Uterus (tissue), 4 donors: ENCODE data around the gene DDX23. TPM values are rescaled to one million over a fixed set of nuclear protein-coding genes. Genes with fewer than 3 reads are reported as not detected.
"Not testable (repeated sequence)": the region's sequence is repeated elsewhere in the genome, so short reads cannot be mapped to it uniquely, and the experiment has no call there.

Experiments
- DNase-seq, 2 donors: peaks; one replicate each; pipeline ENCODE4 v3.0.0-alpha.2; 2019 to 2020
- H3K27ac ChIP-seq, 2 donors: fragments of 200-600 bp; sonication (generic); 1 replicate in 1 of 2; 2 replicates in 1 of 2; pipeline ENCODE4 v1.5.1; 2016 to 2018
- H3K27me3 ChIP-seq, 2 donors: fragments of 200-600 bp; sonication (generic); one replicate each; pipeline ENCODE4 v1.5.1; 2018 to 2019; ENCODE audit warnings: control low read depth in 1 of 2
- H3K36me3 ChIP-seq, 2 donors: fragments of 200-600 bp; sonication (generic); one replicate each; pipeline ENCODE4 v1.5.1; 2019; ENCODE audit warnings: control low read depth in 1 of 2
- H3K4me1 ChIP-seq, 2 donors: fragments of 200-600 bp; sonication (generic); one replicate each; pipeline ENCODE4 v1.5.1; 2018 to 2019; ENCODE audit warnings: control low read depth in 1 of 2
- H3K4me3 ChIP-seq, 2 donors: fragments of 200-600 bp; sonication (generic); 1 replicate in 1 of 2; 2 replicates in 1 of 2; pipeline ENCODE4 v1.5.1; 2018 to 2019; ENCODE audit warnings: mild to moderate bottlenecking in 1 of 2
- H3K9me3 ChIP-seq, 2 donors: fragments of 200-600 bp; sonication (generic); one replicate each; pipeline ENCODE4 v1.5.1; 2019; ENCODE audit warnings: control low read depth in 1 of 2
- CTCF ChIP-seq, 4 experiments: fragments of 200-600 bp in 2 of 4; fragments of 450-650 bp in 2 of 4; sonication (generic) in 2 of 4; IDR thresholded peaks; one replicate each; pipeline ENCODE4 v1.5.1; 2016 to 2019; ENCODE audit warnings: antibody characterized with exemption in 4 of 4, mild to moderate bottlenecking in 2 of 4, moderate library complexity in 1 of 4
- POLR2A ChIP-seq, 2 donors: fragments of 450-650 bp; IDR thresholded peaks; one replicate each; pipeline ENCODE4 v1.6.1; 2016; ENCODE audit warnings: antibody characterized with exemption in 2 of 2, mild to moderate bottlenecking in 1 of 2, moderate library complexity in 1 of 2
- intact Hi-C: fragments of 100-400 bp; cut with DNase I; formaldehyde crosslinking; loops from one replicate; pipeline ENCODE4 v1.15.1; 2023; ENCODE audit warnings: low total_unique reads
- total RNA-seq, 4 donors: library from RNA; depleted of rRNA in 3 of 4; stranded (reverse); fragments of >200 nt in 3 of 4; gene quantifications; one replicate each; pipeline versions ENCODE4 v1.1.0 to v1.2.4, GENCODE V29; 2014 to 2023
- donor health status: DM: yes; HTN: yes; CAD: no.

The DDX23 gene
- total RNA-seq, 4 donors from 2014 or later, result 43.8 to 238 (median 81.8) TPM

GRCh38 chr12:48856379-48856778, 4.4 kb upstream of the DDX23 start:
- H3K4me3 ChIP-seq, result no peak overlapping the region
- no peak for DNase-seq
- H3K9me3 ChIP-seq, result no peaks in the 10 kb centered on the region
- intact Hi-C loops, result no loop called here
- no peaks in the 10 kb centered on the region for H3K27me3 ChIP-seq
- no peak overlapping the region for H3K27ac ChIP-seq
- H3K36me3 ChIP-seq, result no peaks in the 10 kb centered on the region
- TF ChIP-seq POLR2A (IDR thresholded peaks at IDR 0.05), result no peak
- no peak for TF ChIP-seq CTCF (IDR thresholded peaks at IDR 0.05)
- no peaks in the 10 kb centered on the region for H3K4me1 ChIP-seq

- H3K27ac ChIP-seq, H3K36me3 ChIP-seq, H3K4me3 ChIP-seq, DNase-seq, H3K9me3 ChIP-seq, intact Hi-C loops, H3K27me3 ChIP-seq, H3K4me1 ChIP-seq: not testable (repeated sequence)
These were observed 3.0 kb upstream of the DDX23 start for GRCh38 chr12:48854932-48855331.

- Histone ChIP-seq H3K36me3 (no peaks in the 10 kb centered on the region), H3K4me3 (no peak overlapping the region), H3K27ac (no peak overlapping the region), H3K9me3 (no peaks in the 10 kb centered on the region), H3K4me1 (peaks cover 0 to 3% of the 10 kb centered on the region in 2 donors), H3K27me3 (no peaks in the 10 kb centered on the region)
- TF ChIP-seq CTCF (IDR thresholded peaks at IDR 0.05) (no peak), POLR2A (IDR thresholded peaks at IDR 0.05) (no peak)
- intact Hi-C loops, result no loop called here
- no peak for DNase-seq
These were observed 2.5 kb upstream of the DDX23 start for GRCh38 chr12:48854488-48854887.

GRCh38 chr12:48852734-48853688, 1.0 kb upstream of the DDX23 start:
- H3K4me3 ChIP-seq, result peak overlapping the region; percentile 82 to 87
- TF ChIP-seq POLR2A (IDR thresholded peaks at IDR 0.05) (no peak), CTCF (IDR thresholded peaks at IDR 0.05) (peak; percentile 88 to 97 (median 91))
- H3K4me1 ChIP-seq, result peaks cover 0 to 3% of the 10 kb centered on the region in 2 donors
- no peaks in the 10 kb centered on the region for H3K9me3 ChIP-seq
- peak overlapping the region; percentile 63 to 69 for H3K27ac ChIP-seq
- intact Hi-C loops, result no loop called here
- H3K27me3 ChIP-seq, result no peaks in the 10 kb centered on the region
- H3K36me3 ChIP-seq, result no peaks in the 10 kb centered on the region
- peak; percentile 82 to 92 for DNase-seq

GRCh38 chr12:48842021-48842420, 9.9 kb downstream of the DDX23 start:
- H3K36me3 ChIP-seq, H3K4me3 ChIP-seq, H3K27me3 ChIP-seq, H3K9me3 ChIP-seq, DNase-seq, H3K4me1 ChIP-seq, H3K27ac ChIP-seq, intact Hi-C loops: not testable (repeated sequence)

- DNase-seq, result no peak
- Histone ChIP-seq H3K4me3 (no peak overlapping the region), H3K27ac (no peak overlapping the region), H3K36me3 (no peaks in the 10 kb centered on the region), H3K9me3 (no peaks in the 10 kb centered on the region), H3K4me1 (no peaks in the 10 kb centered on the region), H3K27me3 (no peaks in the 10 kb centered on the region)
- no peak for TF ChIP-seq POLR2A (IDR thresholded peaks at IDR 0.05)
- TF ChIP-seq CTCF (IDR thresholded peaks at IDR 0.05), result no peak
- intact Hi-C loops, result no loop called here
These were observed 13.9 kb downstream of the DDX23 start for GRCh38 chr12:48838048-48838447.
